SK-N-SH treated with all-trans-retinoic acid at 6 μM for 48 hours (cell line): ENCODE data around the gene PSMB10.

Source experiments
- PPARA ChIP-seq: fragments of 250-450 bp; sonication (Bioruptor Pico); IDR thresholded peaks from 2 replicates; pipeline ENCODE4 v1.5.0; 2020; ENCODE audit warnings: mild to moderate bottlenecking, borderline replicate concordance
- ZC3H10 ChIP-seq: fragments of 250-450 bp; sonication (Bioruptor Pico); IDR thresholded peaks from 2 replicates; pipeline ENCODE4 v1.5.1; 2021; ENCODE audit warnings: mild to moderate bottlenecking, moderate library complexity
- ZFP3 ChIP-seq: fragments of 250-450 bp; sonication (Bioruptor Pico); IDR thresholded peaks from 2 replicates; pipeline ENCODE4 v1.5.0; 2020; ENCODE audit warnings: mild to moderate bottlenecking, moderate library complexity
- ZFP30 ChIP-seq: fragments of 450-650 bp; formaldehyde crosslinking; IDR thresholded peaks from 2 replicates; pipeline ENCODE4 v1.5.0; 2022; ENCODE audit warnings: mild to moderate bottlenecking, moderate library complexity
- ZNF70 ChIP-seq: fragments of 450-650 bp; formaldehyde crosslinking; IDR thresholded peaks from 2 replicates; pipeline ENCODE4 v1.5.0; 2020; ENCODE audit warnings: mild to moderate bottlenecking, moderate library complexity
- TF ChIP-seq, protein P1 (sequence below): fragments of 250-450 bp; sonication (Bioruptor Pico); IDR thresholded peaks from 2 replicates; pipeline ENCODE4 v1.5.1; 2021; ENCODE audit warnings: mild to moderate bottlenecking, moderate library complexity
- TF ChIP-seq, protein P2 (sequence below): fragments of 250-450 bp; sonication (Bioruptor Pico); IDR thresholded peaks from 2 replicates; pipeline ENCODE4 v1.8.0; 2020; ENCODE audit warnings: mild to moderate bottlenecking, moderate library complexity, borderline replicate concordance

DNA sequence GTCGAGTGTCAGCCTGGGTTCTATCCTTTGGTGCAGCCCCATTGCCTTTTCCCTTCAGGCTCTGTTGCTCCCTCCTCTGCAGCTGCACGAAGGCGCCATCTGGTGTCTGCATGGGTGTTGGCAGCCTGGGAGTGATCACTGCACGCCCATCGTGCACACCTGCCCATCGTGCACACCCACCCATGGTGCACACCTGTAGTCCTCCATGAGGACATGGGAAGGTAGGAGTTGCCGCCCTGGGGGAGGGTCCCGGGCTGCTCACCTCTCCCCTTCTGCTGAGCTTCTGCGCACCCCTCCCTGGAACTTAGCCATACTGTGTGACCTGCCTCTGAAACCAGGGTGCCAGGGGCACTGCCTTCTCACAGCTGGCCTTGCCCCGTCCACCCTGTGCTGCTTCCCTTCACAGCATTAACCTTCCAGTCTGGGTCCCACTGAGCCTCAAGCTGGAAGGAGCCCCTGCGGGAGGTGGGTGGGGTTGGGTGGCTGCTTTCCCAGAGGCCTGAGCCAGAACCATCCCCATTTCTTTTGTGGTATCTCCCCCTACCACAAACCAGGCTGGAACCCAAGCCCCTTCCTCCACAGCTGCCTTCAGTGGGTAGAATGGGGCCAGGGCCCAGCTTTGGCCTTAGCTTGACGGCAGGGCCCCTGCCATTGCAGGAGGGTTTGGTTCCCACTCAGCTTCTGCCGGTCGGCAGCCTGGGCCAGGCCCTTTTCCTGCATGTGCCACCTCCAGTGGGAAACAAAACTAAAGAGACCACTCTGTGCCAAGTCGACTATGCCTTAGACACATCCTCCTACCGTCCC is 7.9 kb downstream of the PSMB10 start:
- TF ChIP-seq, protein P1, sequence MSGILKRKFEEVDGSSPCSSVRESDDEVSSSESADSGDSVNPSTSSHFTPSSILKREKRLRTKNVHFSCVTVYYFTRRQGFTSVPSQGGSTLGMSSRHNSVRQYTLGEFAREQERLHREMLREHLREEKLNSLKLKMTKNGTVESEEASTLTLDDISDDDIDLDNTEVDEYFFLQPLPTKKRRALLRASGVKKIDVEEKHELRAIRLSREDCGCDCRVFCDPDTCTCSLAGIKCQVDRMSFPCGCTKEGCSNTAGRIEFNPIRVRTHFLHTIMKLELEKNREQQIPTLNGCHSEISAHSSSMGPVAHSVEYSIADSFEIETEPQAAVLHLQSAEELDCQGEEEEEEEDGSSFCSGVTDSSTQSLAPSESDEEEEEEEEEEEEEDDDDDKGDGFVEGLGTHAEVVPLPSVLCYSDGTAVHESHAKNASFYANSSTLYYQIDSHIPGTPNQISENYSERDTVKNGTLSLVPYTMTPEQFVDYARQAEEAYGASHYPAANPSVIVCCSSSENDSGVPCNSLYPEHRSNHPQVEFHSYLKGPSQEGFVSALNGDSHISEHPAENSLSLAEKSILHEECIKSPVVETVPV (CRISPR knock-in tag): no peak
- no peak for TF ChIP-seq ZNF70 (CRISPR knock-in tag)
- TF ChIP-seq ZFP30: no peak
- TF ChIP-seq, protein P2, sequence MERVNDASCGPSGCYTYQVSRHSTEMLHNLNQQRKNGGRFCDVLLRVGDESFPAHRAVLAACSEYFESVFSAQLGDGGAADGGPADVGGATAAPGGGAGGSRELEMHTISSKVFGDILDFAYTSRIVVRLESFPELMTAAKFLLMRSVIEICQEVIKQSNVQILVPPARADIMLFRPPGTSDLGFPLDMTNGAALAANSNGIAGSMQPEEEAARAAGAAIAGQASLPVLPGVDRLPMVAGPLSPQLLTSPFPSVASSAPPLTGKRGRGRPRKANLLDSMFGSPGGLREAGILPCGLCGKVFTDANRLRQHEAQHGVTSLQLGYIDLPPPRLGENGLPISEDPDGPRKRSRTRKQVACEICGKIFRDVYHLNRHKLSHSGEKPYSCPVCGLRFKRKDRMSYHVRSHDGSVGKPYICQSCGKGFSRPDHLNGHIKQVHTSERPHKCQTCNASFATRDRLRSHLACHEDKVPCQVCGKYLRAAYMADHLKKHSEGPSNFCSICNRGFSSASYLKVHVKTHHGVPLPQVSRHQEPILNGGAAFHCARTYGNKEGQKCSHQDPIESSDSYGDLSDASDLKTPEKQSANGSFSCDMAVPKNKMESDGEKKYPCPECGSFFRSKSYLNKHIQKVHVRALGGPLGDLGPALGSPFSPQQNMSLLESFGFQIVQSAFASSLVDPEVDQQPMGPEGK: no peak
- no peak for TF ChIP-seq ZC3H10 (CRISPR knock-in tag)
- no peak for TF ChIP-seq PPARA (CRISPR knock-in tag)
- TF ChIP-seq ZFP3 (CRISPR knock-in tag): no peak
